HUES48 (cell line): ENCODE measurements around the gene BMP7.
A peak's percentile ranks its signal among the peaks of the same experiment; 100 is the strongest.

Experiments used
- H3K27ac ChIP-seq: one replicate; pipeline ENCODE4 v1.7.0; 2013; ENCODE audit warnings: low read depth, low read length, inconsistent platforms
- H3K27me3 ChIP-seq: 2 replicates; pipeline ENCODE4 v1.6.1; 2013; ENCODE audit warnings: mild to moderate bottlenecking, low read length; ENCODE audit not compliant: control insufficient read depth, insufficient read depth
- H3K36me3 ChIP-seq: 2 replicates; pipeline ENCODE4 v1.6.1; 2013; ENCODE audit warnings: low read length; ENCODE audit not compliant: control insufficient read depth, insufficient read depth
- H3K4me1 ChIP-seq: 2 replicates; pipeline ENCODE4 v1.6.1; 2013; ENCODE audit warnings: mild to moderate bottlenecking, low read length; ENCODE audit not compliant: control insufficient read depth, insufficient read depth
- H3K4me3 ChIP-seq: 2 replicates; pipeline ENCODE4 v1.5.1; 2013; ENCODE audit warnings: mild to moderate bottlenecking, low read depth, low read length
- H3K9ac ChIP-seq: 2 replicates; pipeline ENCODE4 v1.6.1; 2013; ENCODE audit warnings: mild to moderate bottlenecking, low read depth, low read length, moderate library complexity
- H3K9me3 ChIP-seq: 2 replicates; pipeline ENCODE4 v1.6.1; 2013; ENCODE audit warnings: low read length; ENCODE audit not compliant: control insufficient read depth, insufficient read depth

The BMP7 gene

DNA sequence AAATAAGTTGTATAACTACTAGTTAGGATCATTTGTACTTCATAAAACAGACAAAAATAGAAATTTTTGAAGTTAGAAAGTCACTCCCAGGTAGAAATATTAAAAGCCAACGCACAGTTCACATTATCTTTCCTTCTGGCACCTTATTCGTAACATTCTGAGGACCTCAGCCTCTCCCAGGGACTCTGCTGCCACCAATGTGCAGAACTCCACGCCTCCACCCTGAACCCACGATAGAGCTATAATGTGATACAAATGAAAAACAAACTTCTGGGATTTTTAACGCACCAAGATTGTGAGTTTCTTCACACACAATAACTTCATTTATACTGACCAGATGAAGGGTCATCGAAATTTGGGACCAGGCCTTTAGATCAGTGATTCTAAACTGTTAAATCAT, 9.5 kb downstream of the BMP7 start:
- H3K9ac ChIP-seq = no peak overlapping the region
- no peaks in the 10 kb centered on the region for H3K9me3 ChIP-seq
- no peaks in the 10 kb centered on the region for H3K36me3 ChIP-seq
- H3K27me3 ChIP-seq = peaks cover 21% of the 10 kb centered on the region
- H3K4me3 ChIP-seq = no peak overlapping the region
- peaks cover 57% of the 10 kb centered on the region for H3K4me1 ChIP-seq
- H3K27ac ChIP-seq = no peak overlapping the region

DNA sequence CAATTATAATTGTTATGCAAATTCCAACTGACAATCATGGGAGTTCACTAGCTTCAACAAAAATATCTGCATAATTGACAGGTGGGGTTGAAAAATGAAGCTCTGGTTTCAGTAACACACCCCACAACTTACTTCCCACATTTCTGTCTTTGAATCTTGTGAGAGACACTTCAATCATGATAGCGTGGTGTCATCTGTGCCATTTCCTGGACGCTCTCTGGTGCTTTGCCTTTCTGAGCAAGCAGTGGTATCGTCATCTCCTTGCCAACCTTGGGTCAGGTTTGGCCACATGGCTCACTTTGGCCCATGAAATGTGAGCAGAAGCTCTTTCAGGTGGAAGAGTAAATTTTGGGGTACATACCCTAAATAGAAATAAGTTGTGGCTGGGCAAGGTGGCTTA, 10.2 kb downstream of the BMP7 start:
- H3K4me3 ChIP-seq = no peak overlapping the region
- H3K27ac ChIP-seq = no peak overlapping the region
- peaks cover 53% of the 10 kb centered on the region for H3K4me1 ChIP-seq
- no peak overlapping the region for H3K9ac ChIP-seq
- no peaks in the 10 kb centered on the region for H3K9me3 ChIP-seq
- peaks cover 15% of the 10 kb centered on the region for H3K27me3 ChIP-seq
- no peaks in the 10 kb centered on the region for H3K36me3 ChIP-seq

DNA sequence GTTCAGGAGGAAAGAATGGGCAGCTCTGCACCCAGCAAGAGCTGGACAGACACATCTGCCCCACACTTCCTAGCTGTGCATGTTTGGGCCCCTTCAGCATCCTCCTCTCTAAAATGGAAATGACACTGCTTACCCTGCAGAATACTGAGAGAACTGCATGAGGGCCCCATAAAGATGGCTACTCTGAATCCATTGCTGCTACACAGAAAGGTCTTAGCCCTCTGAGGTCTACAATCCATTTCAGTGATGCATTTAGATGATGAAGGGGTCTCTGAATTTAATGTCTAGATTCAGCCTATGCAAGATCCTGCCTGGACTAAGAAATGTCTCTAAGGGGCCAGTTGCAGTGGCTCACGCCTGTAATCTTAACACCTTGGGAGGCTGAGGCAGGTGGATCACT, 11.3 kb downstream of the BMP7 start:
- Histone ChIP-seq H3K27ac (no peak overlapping the region), H3K27me3 (peaks cover 6% of the 10 kb centered on the region)

GRCh38 chr20:57252559-57253162, 13.8 kb downstream of the BMP7 start:
- no peaks in the 10 kb centered on the region for H3K36me3 ChIP-seq

More for the DNA sequence above, 11.3 kb downstream of the BMP7 start:
- no peak overlapping the region for H3K4me3 ChIP-seq
- H3K9ac ChIP-seq = no peak overlapping the region
- peaks cover 50% of the 10 kb centered on the region for H3K4me1 ChIP-seq
- no peaks in the 10 kb centered on the region for H3K9me3 ChIP-seq
- H3K36me3 ChIP-seq = no peaks in the 10 kb centered on the region

DNA sequence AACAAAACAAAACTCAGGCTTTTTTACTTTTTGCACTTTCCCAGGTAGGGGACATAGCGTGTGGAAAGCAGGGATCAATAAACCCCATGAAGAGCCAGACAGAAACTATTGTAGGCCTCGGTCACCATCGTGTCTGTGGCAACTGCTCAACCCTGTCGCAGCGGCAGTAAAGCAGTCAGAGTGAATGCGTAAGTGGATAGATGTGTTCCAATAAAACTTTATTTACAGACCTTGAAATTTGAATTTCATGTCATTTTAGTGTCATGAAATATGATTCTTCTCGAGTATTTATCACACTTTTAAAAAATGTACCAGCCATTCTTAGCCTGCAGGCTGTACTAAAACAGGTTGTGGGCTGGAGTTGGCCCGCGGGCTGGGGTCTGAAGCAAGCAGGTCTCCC, 14.5 kb downstream of the BMP7 start:
- Histone ChIP-seq H3K4me1 (peaks cover 22% of the 10 kb centered on the region), H3K9ac (no peak overlapping the region), H3K4me3 (no peak overlapping the region), H3K9me3 (no peaks in the 10 kb centered on the region), H3K27me3 (no peaks in the 10 kb centered on the region), H3K27ac (no peak overlapping the region), H3K36me3 (no peaks in the 10 kb centered on the region)

More at GRCh38 chr20:57252559-57253162, 13.8 kb downstream of the BMP7 start:
- no peaks in the 10 kb centered on the region for H3K9me3 ChIP-seq
- H3K4me3 ChIP-seq = no peak overlapping the region
- H3K4me1 ChIP-seq = peaks cover 26% of the 10 kb centered on the region
- H3K27me3 ChIP-seq = no peaks in the 10 kb centered on the region
- no peak overlapping the region for H3K9ac ChIP-seq
- no peak overlapping the region for H3K27ac ChIP-seq

DNA sequence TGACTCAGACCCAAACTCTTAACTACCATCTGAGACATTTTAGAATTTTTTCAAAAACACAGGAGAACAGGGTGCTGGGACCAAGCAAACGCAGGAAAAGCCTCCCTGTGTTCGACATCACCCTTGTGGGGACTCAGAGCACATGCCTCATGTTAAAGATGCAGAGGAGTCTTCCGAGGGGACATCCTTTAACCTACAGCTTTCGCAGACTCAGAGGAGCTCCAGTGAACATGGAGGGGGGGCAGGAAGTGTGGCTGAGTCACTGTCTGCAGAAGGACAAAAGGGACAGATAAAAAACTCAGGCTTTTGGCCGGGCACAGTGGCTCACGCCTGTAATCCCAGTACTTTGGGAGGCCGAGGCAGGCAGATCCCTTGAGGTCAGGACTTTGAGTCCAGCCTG, 15.1 kb downstream of the BMP7 start:
- H3K4me3 ChIP-seq = no peak overlapping the region
- H3K27ac ChIP-seq = peak overlapping the region; percentile 59
- no peaks in the 10 kb centered on the region for H3K27me3 ChIP-seq
- H3K9me3 ChIP-seq = no peaks in the 10 kb centered on the region
- no peaks in the 10 kb centered on the region for H3K36me3 ChIP-seq
- H3K9ac ChIP-seq = no peak overlapping the region
- H3K4me1 ChIP-seq = peaks cover 22% of the 10 kb centered on the region

GRCh38 chr20:57250607-57251343, 15.7 kb downstream of the BMP7 start:
- Histone ChIP-seq H3K9ac (no peak overlapping the region), H3K9me3 (no peaks in the 10 kb centered on the region), H3K27me3 (no peaks in the 10 kb centered on the region), H3K4me1 (peaks cover 17% of the 10 kb centered on the region), H3K36me3 (no peaks in the 10 kb centered on the region), H3K4me3 (no peak overlapping the region), H3K27ac (peak overlapping the region; percentile 59)

- peaks cover 19% of the 10 kb centered on the region for H3K4me1 ChIP-seq
Measured at GRCh38 chr20:57249772-57250171, 16.7 kb downstream of the BMP7 start.

GRCh38 chr20:57249073-57249472, 17.4 kb downstream of the BMP7 start:
- Histone ChIP-seq H3K9me3 (no peaks in the 10 kb centered on the region), H3K27me3 (no peaks in the 10 kb centered on the region), H3K27ac (no peak overlapping the region), H3K36me3 (no peaks in the 10 kb centered on the region), H3K4me3 (no peak overlapping the region), H3K4me1 (peaks cover 24% of the 10 kb centered on the region), H3K9ac (no peak overlapping the region)

More at GRCh38 chr20:57249772-57250171, 16.7 kb downstream of the BMP7 start:
- Histone ChIP-seq H3K9ac (no peak overlapping the region), H3K9me3 (no peaks in the 10 kb centered on the region), H3K36me3 (no peaks in the 10 kb centered on the region), H3K27ac (no peak overlapping the region), H3K4me3 (no peak overlapping the region), H3K27me3 (no peaks in the 10 kb centered on the region)

- Histone ChIP-seq H3K27ac (no peak overlapping the region), H3K36me3 (no peaks in the 10 kb centered on the region), H3K9me3 (no peaks in the 10 kb centered on the region), H3K4me3 (no peak overlapping the region), H3K27me3 (no peaks in the 10 kb centered on the region), H3K4me1 (peaks cover 31% of the 10 kb centered on the region), H3K9ac (no peak overlapping the region)
Measured at GRCh38 chr20:57248132-57248797, 18.2 kb downstream of the BMP7 start.
